H9 (cell line): Measurements from ENCODE around the gene FAM83C. TPM values are rescaled to one million over a fixed set of nuclear protein-coding genes. Genes with fewer than 3 reads are reported as not detected.

ENCODE experiments used
- DNase-seq: peaks from one replicate; pipeline ENCODE4 v3.0.0-alpha.2; 2017
- H2AFZ ChIP-seq: one replicate; pipeline ENCODE4 v1.6.1; 2013; ENCODE audit warnings: mild to moderate bottlenecking, low read length, control low read depth, moderate library complexity
- H2AK5ac ChIP-seq: 2 replicates; pipeline ENCODE4 v1.6.1; 2013; ENCODE audit warnings: low read length, control low read depth, mixed read lengths; ENCODE audit not compliant: insufficient read length
- H2BK120ac ChIP-seq: one replicate; pipeline ENCODE4 v1.6.1; 2013; ENCODE audit warnings: low read depth, mild to moderate bottlenecking, low read length, control low read depth, inconsistent platforms; ENCODE audit not compliant: poor library complexity, severe bottlenecking
- H2BK12ac ChIP-seq: 2 replicates; pipeline ENCODE4 v1.6.1; 2013; ENCODE audit warnings: low read length, control low read depth, mixed read lengths, low read depth; ENCODE audit not compliant: insufficient read length
- H2BK15ac ChIP-seq: 2 replicates; pipeline ENCODE4 v1.6.1; 2013; ENCODE audit warnings: low read depth, low read length, control low read depth
- H2BK20ac ChIP-seq: one replicate; pipeline ENCODE4 v1.6.1; 2013; ENCODE audit warnings: low read depth, mild to moderate bottlenecking, low read length, control low read depth, inconsistent platforms; ENCODE audit not compliant: poor library complexity, severe bottlenecking
- H2BK5ac ChIP-seq: 2 replicates; pipeline ENCODE4 v1.6.1; 2013; ENCODE audit warnings: low read length, control low read depth, mixed read lengths; ENCODE audit not compliant: insufficient read length
- H3K14ac ChIP-seq: 2 replicates; pipeline ENCODE4 v1.6.1; 2013; ENCODE audit warnings: low read length, control low read depth; ENCODE audit not compliant: insufficient read depth
- H3K18ac ChIP-seq: 2 replicates; pipeline ENCODE4 v1.6.1; 2013; ENCODE audit warnings: low read depth, mild to moderate bottlenecking, mixed read lengths, low read length, control low read depth; ENCODE audit not compliant: insufficient read length
- H3K23ac ChIP-seq: 2 replicates; pipeline ENCODE4 v1.6.1; 2013; ENCODE audit warnings: low read length, control low read depth, mixed read lengths, low read depth; ENCODE audit not compliant: insufficient read length
- H3K23me2 ChIP-seq: 2 replicates; pipeline ENCODE4 v1.6.1; 2013; ENCODE audit warnings: low read depth, mild to moderate bottlenecking, mixed read lengths, low read length, control low read depth; ENCODE audit not compliant: insufficient read length, poor library complexity, severe bottlenecking
- H3K27ac ChIP-seq: 2 replicates; pipeline ENCODE4 v1.5.1; 2013; ENCODE audit warnings: low read length, control low read depth, mixed read lengths, low read depth; ENCODE audit not compliant: insufficient read length
- H3K27me3 ChIP-seq: 2 replicates; pipeline ENCODE4 v1.6.1; 2013; ENCODE audit warnings: low read length, control low read depth, inconsistent platforms; ENCODE audit not compliant: insufficient read depth
- H3K4ac ChIP-seq: 2 replicates; pipeline ENCODE4 v1.6.1; 2013; ENCODE audit warnings: low read depth, mild to moderate bottlenecking, control low read depth, inconsistent platforms, low read length, moderate library complexity
- H3K4me1 ChIP-seq: 2 replicates; pipeline ENCODE4 v1.6.1; 2013; ENCODE audit warnings: low read length, control low read depth, inconsistent platforms; ENCODE audit not compliant: insufficient read depth
- H3K4me2 ChIP-seq: 2 replicates; pipeline ENCODE4 v1.6.1; 2013; ENCODE audit warnings: low read length, control low read depth, mixed read lengths; ENCODE audit not compliant: insufficient read length, insufficient read depth
- H3K56ac ChIP-seq: 2 replicates; pipeline ENCODE4 v1.6.1; 2013; ENCODE audit warnings: low read depth, mild to moderate bottlenecking, mixed read lengths, low read length, control low read depth; ENCODE audit not compliant: insufficient read length
- H3K79me1 ChIP-seq: 2 replicates; pipeline ENCODE4 v1.6.1; 2013; ENCODE audit warnings: low read depth, mild to moderate bottlenecking, moderate library complexity, low read length, control low read depth, inconsistent platforms; ENCODE audit not compliant: insufficient read depth, poor library complexity, severe bottlenecking
- H3K79me2 ChIP-seq: 2 replicates; pipeline ENCODE4 v1.6.1; 2013; ENCODE audit warnings: low read length, control low read depth, inconsistent platforms; ENCODE audit not compliant: insufficient read depth
- H3K9ac ChIP-seq: 2 replicates; pipeline ENCODE4 v1.6.1; 2013; ENCODE audit warnings: low read length, control low read depth, mixed read lengths; ENCODE audit not compliant: insufficient read length; ENCODE audit errors: extremely low read depth
- H3K9me3 ChIP-seq: one replicate; pipeline ENCODE4 v1.6.1; 2013; ENCODE audit warnings: low read depth, low read length, inconsistent platforms; ENCODE audit not compliant: control insufficient read depth
- H3T11ph ChIP-seq: one replicate; pipeline ENCODE4 v1.6.1; 2013; ENCODE audit warnings: mild to moderate bottlenecking, low read length, control low read depth, inconsistent platforms
- H4K20me1 ChIP-seq: one replicate; pipeline ENCODE4 v1.6.1; 2013; ENCODE audit not compliant: control insufficient read depth, insufficient read length, insufficient read depth
- H4K5ac ChIP-seq: 2 replicates; pipeline ENCODE4 v1.6.1; 2013; ENCODE audit warnings: low read depth, mild to moderate bottlenecking, mixed read lengths, low read length, control low read depth; ENCODE audit not compliant: insufficient read length
- H4K8ac ChIP-seq: replicated peaks from 2 replicates; pipeline ENCODE4 v1.6.1; 2013; ENCODE audit warnings: low read length, control low read depth, mixed read lengths, low read depth; ENCODE audit not compliant: insufficient read length
- H4K91ac ChIP-seq: 2 replicates; pipeline ENCODE4 v1.6.1; 2013; ENCODE audit warnings: low read depth, mild to moderate bottlenecking, moderate library complexity, mixed read lengths, low read length, control low read depth; ENCODE audit not compliant: insufficient read length
- H3K27ac Mint-ChIP-seq, 3 experiments: 2 replicates in 2 of 3; 3 replicates in 1 of 3; pipeline ENCODE4 v1.8.0; 2020 to 2021; ENCODE audit warnings: mixed read lengths in 3 of 3, mild to moderate bottlenecking in 1 of 3, moderate library complexity in 1 of 3
- H3K27me3 Mint-ChIP-seq: 2 replicates; pipeline ENCODE4 v1.8.0; 2021; ENCODE audit warnings: low read depth, mild to moderate bottlenecking, moderate library complexity, mixed read lengths
- H3K36me3 Mint-ChIP-seq, 3 experiments: 2 replicates in 2 of 3; 3 replicates in 1 of 3; pipeline ENCODE4 v1.8.0; 2020 to 2021; ENCODE audit warnings: low read depth in 3 of 3, mixed read lengths in 3 of 3; ENCODE audit not compliant: insufficient read depth in 1 of 3
- H3K4me1 Mint-ChIP-seq, 2 experiments: 2 replicates each; pipeline ENCODE4 v1.8.0; 2020; ENCODE audit warnings: mixed read lengths in 2 of 2
- H3K4me3 Mint-ChIP-seq, 2 experiments: 2 replicates in 1 of 2; 3 replicates in 1 of 2; pipeline ENCODE4 v1.8.0; 2020 to 2021; ENCODE audit warnings: mild to moderate bottlenecking in 2 of 2, mixed read lengths in 2 of 2, moderate library complexity in 1 of 2
- H3K9me3 Mint-ChIP-seq, 2 experiments: 2 replicates in 1 of 2; 3 replicates in 1 of 2; pipeline ENCODE4 v1.8.0; 2020; ENCODE audit warnings: mild to moderate bottlenecking in 2 of 2, mixed read lengths in 2 of 2, moderate library complexity in 1 of 2
- WGBS: extraction: QIAGEN DNeasy Blood & Tissue Kit; methylation state at CpG from one replicate; pipeline ENCODE4 v1.1.7; 2013; ENCODE audit warnings: missing lambda C conversion rate, low lambda C conversion rate, mixed read lengths; ENCODE audit not compliant: insufficient read length; ENCODE audit errors: extremely low coverage; 5-methylcytosine and 5-hydroxymethylcytosine counted together
- total RNA-seq: library from RNA; stranded (reverse); gene quantifications from 2 replicates; pipeline ENCODE4 v1.2.1, GENCODE V29; 2021
- TF ChIP-seq, protein P1 (sequence below): fragments of 200-600 bp; sonication (generic); conservative IDR thresholded peaks from 3 replicates; pipeline ENCODE4 v1.8.0; 2021; ENCODE audit warnings: antibody characterized with exemption, mild to moderate bottlenecking

Gene FAM83C
- total RNA-seq, 1 experiment from 2014 or later = not detected

DNA sequence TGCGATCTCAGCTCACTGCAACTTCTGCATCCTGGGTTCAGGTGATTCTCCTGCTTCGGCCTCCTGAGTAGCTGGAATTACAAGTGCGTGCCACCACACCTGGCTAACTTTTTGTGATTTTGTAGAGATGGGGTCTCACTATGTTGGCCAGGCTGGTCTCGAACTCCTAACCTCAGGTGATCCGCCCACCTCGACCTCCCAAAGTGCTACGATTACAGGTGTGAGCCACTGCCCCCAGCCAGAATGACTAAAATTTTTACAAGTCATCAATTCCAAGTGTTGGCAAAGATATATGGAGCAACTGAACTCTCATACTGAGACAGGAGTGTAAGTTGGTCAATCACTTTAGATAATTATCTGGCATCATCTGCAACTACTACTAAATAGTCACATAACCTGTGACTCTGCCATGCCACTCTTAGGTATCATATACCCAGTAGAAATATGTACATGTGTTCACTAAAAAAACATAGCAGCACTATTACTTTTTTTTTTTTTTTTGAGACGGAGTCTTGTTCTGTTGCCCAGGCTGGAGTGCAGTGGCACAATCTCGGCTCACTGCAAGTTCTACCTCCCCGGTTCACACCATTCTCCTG, 10.6 kb downstream of the FAM83C start:
- no peak overlapping the region for H4K8ac ChIP-seq
- H2BK20ac ChIP-seq = no peak overlapping the region
- no peak overlapping the region for H3K18ac ChIP-seq
- no peak overlapping the region for H3T11ph ChIP-seq
- no peak overlapping the region for H3K23ac ChIP-seq
- H3K56ac ChIP-seq = no peak overlapping the region
- H3K27me3 ChIP-seq = no peaks in the 10 kb centered on the region
- H2BK120ac ChIP-seq = no peak overlapping the region
- Mint-ChIP-seq H3K36me3 (peaks cover 26 to 58% (median 54%) of the 10 kb centered on the region in 3 experiments), H3K27ac (peak overlapping the region in 1 of 3 experiments; percentile 23; a peak in 1 of 7 replicates), H3K4me3 (no peak overlapping the region), H3K9me3 (no peaks in the 10 kb centered on the region; a peak in 2 of 5 replicates), H3K4me1 (peaks cover 24 to 30% of the 10 kb centered on the region in 2 experiments), H3K27me3 (no peaks in the 10 kb centered on the region; the same call in 1 of the 2 replicates)
- H2BK12ac ChIP-seq = no peak overlapping the region
- no peak overlapping the region for H2BK5ac ChIP-seq
- H3K4me2 ChIP-seq = no peak overlapping the region
- no peak overlapping the region for H2AK5ac ChIP-seq
- no peaks in the 10 kb centered on the region for H3K79me1 ChIP-seq
- peaks cover 11% of the 10 kb centered on the region for H3K79me2 ChIP-seq
- H3K4ac ChIP-seq = no peak overlapping the region
- H2BK15ac ChIP-seq = no peak overlapping the region
- no CpG with 5 or more reads among the region's 10 CpGs for WGBS
- no peak for DNase-seq
- H4K20me1 ChIP-seq = no peaks in the 10 kb centered on the region
- no peak overlapping the region for H4K5ac ChIP-seq
- H3K9me3 ChIP-seq = no peaks in the 10 kb centered on the region
- no peak overlapping the region for H3K9ac ChIP-seq
- H4K91ac ChIP-seq = no peak overlapping the region
- no peak overlapping the region for H3K27ac ChIP-seq
- no peak overlapping the region for H2AFZ ChIP-seq
- TF ChIP-seq, protein P1, sequence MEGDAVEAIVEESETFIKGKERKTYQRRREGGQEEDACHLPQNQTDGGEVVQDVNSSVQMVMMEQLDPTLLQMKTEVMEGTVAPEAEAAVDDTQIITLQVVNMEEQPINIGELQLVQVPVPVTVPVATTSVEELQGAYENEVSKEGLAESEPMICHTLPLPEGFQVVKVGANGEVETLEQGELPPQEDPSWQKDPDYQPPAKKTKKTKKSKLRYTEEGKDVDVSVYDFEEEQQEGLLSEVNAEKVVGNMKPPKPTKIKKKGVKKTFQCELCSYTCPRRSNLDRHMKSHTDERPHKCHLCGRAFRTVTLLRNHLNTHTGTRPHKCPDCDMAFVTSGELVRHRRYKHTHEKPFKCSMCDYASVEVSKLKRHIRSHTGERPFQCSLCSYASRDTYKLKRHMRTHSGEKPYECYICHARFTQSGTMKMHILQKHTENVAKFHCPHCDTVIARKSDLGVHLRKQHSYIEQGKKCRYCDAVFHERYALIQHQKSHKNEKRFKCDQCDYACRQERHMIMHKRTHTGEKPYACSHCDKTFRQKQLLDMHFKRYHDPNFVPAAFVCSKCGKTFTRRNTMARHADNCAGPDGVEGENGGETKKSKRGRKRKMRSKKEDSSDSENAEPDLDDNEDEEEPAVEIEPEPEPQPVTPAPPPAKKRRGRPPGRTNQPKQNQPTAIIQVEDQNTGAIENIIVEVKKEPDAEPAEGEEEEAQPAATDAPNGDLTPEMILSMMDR = no peak
- no peak overlapping the region for H3K14ac ChIP-seq
- peaks cover 10% of the 10 kb centered on the region for H3K23me2 ChIP-seq
- H3K4me1 ChIP-seq = peaks cover 7% of the 10 kb centered on the region
